PFSK-1 (cell line): Measurements from ENCODE around the gene ESPN.

ENCODE experiments used
- FOXP2 ChIP-seq: optimal IDR thresholded peaks from 2 replicates; pipeline ENCODE3; 2011; ENCODE audit warnings: borderline replicate concordance, control low read depth, inconsistent platforms; ENCODE audit not compliant: insufficient read depth; ENCODE audit errors: extremely low read length, extremely low read depth
- POLR2AphosphoS5 ChIP-seq: IDR thresholded peaks from 2 replicates; pipeline ENCODE4 v1.6.1; 2012; ENCODE audit warnings: low read depth, mild to moderate bottlenecking, control low read depth, low read length, moderate library complexity
- REST ChIP-seq, 2 experiments: IDR thresholded peaks; 2 replicates each; pipeline versions ENCODE4 v1.6.1 to v1.8.0; 2011 to 2012; ENCODE audit warnings: low read depth in 2 of 2, low read length in 2 of 2, control low read depth in 1 of 2, inconsistent platforms in 1 of 2, mild to moderate bottlenecking in 1 of 2, moderate library complexity in 1 of 2; ENCODE audit not compliant: insufficient read depth in 1 of 2
- SIN3A ChIP-seq: IDR thresholded peaks from 2 replicates; pipeline ENCODE4 v1.6.1; 2012; ENCODE audit warnings: mild to moderate bottlenecking, low read length, moderate library complexity, borderline replicate concordance; ENCODE audit not compliant: insufficient read depth
- TAF1 ChIP-seq: IDR thresholded peaks from 2 replicates; pipeline ENCODE4 v1.6.1; 2012; ENCODE audit warnings: low read length, control low read depth, borderline replicate concordance; ENCODE audit not compliant: insufficient read depth

ESPN gene

DNA sequence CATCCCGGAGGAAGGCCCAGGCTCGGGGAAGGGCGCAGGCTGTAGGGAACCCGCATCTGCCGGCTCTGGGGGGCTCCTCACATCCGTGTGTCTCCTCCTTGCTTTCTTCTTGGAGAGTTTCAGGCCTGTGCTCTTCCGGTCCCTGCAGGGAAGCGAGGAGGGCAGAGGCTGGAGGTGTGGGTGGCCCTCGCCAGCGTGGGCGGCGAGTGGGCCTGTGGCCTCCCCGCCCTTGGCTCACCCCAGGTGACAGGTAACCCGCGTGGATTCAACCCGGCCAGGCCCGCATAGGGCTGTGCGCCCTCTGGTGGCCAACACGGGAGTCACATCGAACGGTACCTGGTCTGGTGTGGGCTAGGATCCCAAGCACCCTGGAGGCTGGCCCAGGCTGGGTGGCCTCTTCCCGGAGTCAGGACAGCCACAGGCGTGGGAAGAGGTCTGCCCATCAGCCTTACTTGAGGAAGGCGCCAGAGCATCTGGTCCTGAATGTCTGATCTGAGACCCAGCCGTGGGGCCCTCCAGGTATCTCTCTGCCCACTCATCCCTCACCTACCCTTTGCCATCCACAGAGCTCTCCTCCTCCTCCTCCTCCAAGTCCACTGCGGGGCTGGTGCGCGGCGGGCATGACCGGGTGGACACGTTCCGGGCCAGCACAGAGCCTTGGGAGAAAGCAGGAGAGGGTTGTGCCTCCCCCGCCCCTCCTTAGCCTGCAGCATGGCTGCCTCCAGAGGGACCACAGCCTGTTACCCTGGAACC lies 51.0 kb downstream of the ESPN start:
- no peak for TF ChIP-seq REST (IDR thresholded peaks at IDR 0.05; ENCODE audit: insufficient read depth in 1 of 2, low read depth in 2 of 2, low read length in 2 of 2)
- no peak for TF ChIP-seq TAF1
- TF ChIP-seq FOXP2, result no peak
- TF ChIP-seq POLR2AphosphoS5, result no peak
- TF ChIP-seq SIN3A, result no peak

- no peak for TF ChIP-seq SIN3A
- TF ChIP-seq TAF1, result no peak
Observed at GRCh38 chr1:6476483-6476882, 51.9 kb downstream of the ESPN start.

- no peak for TF ChIP-seq FOXP2
- no peak for TF ChIP-seq REST (IDR thresholded peaks at IDR 0.05; ENCODE audit: insufficient read depth in 1 of 2, low read depth in 2 of 2, low read length in 2 of 2)
- TF ChIP-seq POLR2AphosphoS5, result no peak
- no peak for TF ChIP-seq TAF1
- TF ChIP-seq SIN3A, result no peak
Observed at GRCh38 chr1:6477039-6477820, 52.7 kb downstream of the ESPN start.

GRCh38 chr1:6481820-6482219 lies 57.2 kb downstream of the ESPN start:
- no peak for TF ChIP-seq REST (IDR thresholded peaks at IDR 0.05; ENCODE audit: insufficient read depth in 1 of 2, low read depth in 2 of 2, low read length in 2 of 2)
- no peak for TF ChIP-seq POLR2AphosphoS5
- no peak for TF ChIP-seq FOXP2
- TF ChIP-seq TAF1, result no peak
- no peak for TF ChIP-seq SIN3A

DNA sequence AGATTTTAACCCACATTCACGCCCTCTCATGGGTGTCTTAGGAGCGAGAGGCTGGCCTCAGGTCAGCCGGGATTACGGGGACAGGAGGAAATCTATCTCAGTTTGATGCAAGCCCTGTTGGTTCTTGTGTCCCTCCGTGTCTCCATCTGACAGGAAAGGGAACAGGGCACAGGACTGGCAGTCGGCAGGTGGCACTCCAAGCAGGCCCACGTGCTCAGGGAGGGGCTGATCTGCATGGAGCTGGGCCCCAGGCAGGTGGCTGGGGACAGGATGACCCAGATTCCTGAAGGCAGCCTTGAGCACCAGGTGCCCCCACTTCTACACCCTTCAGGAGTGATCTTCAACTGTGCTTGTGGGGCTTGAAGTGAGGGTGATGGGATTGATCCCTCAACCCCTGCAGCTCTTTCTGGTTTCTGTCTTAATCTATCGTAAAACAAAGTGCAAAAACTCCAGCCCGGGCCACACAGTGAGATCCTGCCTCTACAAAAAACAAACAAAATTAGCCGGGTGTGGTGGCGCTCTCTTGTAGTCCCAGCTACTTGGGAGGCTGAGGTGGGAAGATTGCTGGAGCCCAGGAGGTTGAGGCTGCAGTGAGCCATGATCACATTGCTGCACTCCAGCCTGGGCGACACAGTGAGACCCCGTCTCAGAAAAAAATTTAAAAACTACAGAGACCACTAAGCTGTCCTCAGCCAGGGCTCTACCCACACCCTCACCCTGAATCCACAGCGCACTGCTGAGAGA lies 58.6 kb downstream of the ESPN start:
- no peak for TF ChIP-seq REST (IDR thresholded peaks at IDR 0.05; ENCODE audit: insufficient read depth in 1 of 2, low read depth in 2 of 2, low read length in 2 of 2)
- no peak for TF ChIP-seq POLR2AphosphoS5
- no peak for TF ChIP-seq TAF1
- no peak for TF ChIP-seq FOXP2
- no peak for TF ChIP-seq SIN3A
